GM19043 (cell line): ENCODE results near the gene CAPN15.
A peak's percentile ranks its signal among the peaks of the same experiment; 100 is the strongest.

ENCODE experiments used
- ATAC-seq: cut with Tn5 transposase; IDR thresholded peaks from one replicate; pipeline ENCODE4 v1.9.1; 2021; ENCODE audit warnings: low read depth; ENCODE audit not compliant: unreplicated experiment

Gene CAPN15

DNA sequence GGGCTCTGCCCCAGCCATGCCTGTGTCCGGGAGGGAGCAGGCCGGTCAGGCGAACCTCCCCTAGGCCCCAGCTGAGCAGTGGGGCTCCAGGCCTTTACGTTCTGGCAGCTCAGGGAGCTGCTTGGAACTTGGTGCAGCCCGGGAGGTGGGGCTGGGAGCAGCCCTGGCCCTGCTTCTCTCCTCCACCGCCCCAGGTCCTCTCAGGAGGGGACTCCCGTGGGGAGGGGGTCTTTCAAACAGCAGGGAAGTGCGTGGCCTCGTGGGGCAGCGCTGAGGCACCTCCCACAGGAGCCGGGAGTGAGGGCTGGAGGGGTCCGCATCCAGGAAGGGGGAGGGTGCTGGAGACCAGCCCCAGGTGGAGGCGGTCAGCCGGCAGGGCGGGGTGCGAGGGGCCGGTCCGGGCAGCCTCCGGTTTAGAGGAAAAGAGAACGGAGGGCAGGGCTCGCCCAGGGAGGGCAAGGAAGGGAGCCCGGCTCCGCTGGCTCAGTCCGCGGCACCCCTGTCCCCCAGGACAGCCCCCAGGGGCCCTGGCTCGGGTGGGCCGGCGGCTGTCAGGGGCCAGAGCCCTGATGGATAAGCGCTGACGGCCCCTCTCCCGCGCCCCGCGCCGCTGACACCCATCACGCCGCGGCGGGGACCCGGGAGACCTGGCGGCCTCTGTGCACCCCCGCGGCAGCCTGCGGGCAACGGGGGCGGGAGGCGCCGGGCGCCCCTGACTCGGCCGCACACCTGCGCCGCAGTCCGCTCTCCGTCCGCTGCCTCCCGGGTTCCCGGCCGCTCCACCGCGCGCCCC lies 32.1 kb downstream of the CAPN15 start:
- ATAC-seq = no peak

DNA sequence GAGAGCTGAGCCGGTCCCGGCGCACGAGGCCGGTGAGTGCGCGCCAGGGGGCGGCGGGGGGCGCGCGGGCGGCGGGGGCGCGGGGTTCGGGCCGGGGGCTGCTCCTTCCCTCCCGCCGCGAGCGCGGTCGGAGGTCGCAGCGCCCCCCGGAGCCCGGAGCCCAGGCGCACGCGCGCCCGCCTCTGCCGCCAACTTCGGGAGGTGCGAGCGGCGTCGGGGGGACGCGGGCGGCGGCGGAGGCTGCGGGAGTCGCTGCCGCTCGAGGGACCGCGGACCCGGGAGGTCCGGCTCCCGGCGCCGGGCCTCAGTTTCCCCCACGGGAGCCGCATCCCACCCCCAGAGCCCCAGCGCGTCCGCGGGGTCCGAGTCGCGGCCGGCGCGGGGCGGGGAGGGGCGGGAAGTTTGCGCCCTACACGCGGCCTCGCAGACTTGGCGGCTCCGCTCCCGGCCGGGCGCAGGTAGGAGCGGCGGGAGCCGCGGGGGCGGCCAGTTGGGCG lies 32.7 kb downstream of the CAPN15 start, which contains the start of gene PRR35:
Gene PRR35 (plus strand): TSS at position 191 of the 497 bp plus-strand sequence. CDS start 2,901 bp downstream, outside the sequence.
- no peak for ATAC-seq

DNA sequence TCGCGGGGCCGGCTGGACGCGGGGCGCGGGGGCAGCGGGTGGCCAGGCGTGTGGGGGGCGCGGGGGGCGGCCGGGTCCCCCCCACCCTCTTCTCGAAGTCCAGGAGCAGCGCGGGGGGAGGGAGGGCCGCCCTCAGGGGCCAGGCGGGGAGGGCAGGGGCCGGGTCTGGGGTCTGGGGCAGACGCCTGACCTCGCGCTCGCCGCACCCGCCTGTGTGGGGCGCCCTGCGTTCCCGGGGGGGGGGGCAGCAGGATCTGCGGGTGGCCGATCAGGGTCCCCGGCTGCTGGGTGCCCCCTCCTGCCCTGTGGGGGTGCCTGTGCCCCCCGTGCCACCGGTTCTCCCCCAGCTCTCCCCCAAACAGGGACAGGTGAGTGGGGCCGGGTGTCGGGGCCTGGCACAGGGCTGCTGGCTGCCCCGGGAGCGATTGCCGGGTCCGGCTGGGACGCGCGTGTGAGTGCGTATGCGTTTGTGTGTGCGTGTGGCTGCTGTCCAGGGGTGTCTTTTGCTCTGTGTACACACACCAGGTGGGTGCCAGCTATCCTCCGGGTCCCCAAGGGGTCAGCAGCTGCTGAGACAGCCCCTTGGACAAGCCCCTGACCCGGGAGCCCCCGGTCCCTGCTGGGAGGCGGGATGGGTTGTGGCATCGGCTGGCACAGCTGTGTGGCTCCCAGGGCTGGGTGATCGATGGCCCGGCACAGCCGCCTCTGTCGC lies 33.3 kb downstream of the CAPN15 start:
- ATAC-seq = no peak

DNA sequence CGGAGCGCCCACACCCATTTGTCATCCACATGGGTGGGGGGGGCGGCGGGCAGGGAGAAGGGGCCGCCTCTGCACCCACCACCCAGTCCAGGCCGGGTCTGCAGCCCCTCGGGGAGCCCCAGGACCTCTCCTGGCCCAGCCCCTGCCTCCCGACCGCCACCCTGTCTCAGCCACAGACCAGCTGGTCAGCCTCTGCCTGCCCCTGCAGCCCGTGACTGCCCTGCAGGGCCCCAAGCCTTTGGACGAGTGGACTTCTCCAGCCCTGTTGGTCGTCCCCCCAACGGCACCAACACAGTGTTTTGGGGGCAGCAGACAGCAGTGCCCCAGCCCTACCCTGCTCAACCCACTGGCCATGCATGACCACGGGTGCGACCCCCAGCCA lies 33.9 kb downstream of the CAPN15 start:
- ATAC-seq = no peak

DNA sequence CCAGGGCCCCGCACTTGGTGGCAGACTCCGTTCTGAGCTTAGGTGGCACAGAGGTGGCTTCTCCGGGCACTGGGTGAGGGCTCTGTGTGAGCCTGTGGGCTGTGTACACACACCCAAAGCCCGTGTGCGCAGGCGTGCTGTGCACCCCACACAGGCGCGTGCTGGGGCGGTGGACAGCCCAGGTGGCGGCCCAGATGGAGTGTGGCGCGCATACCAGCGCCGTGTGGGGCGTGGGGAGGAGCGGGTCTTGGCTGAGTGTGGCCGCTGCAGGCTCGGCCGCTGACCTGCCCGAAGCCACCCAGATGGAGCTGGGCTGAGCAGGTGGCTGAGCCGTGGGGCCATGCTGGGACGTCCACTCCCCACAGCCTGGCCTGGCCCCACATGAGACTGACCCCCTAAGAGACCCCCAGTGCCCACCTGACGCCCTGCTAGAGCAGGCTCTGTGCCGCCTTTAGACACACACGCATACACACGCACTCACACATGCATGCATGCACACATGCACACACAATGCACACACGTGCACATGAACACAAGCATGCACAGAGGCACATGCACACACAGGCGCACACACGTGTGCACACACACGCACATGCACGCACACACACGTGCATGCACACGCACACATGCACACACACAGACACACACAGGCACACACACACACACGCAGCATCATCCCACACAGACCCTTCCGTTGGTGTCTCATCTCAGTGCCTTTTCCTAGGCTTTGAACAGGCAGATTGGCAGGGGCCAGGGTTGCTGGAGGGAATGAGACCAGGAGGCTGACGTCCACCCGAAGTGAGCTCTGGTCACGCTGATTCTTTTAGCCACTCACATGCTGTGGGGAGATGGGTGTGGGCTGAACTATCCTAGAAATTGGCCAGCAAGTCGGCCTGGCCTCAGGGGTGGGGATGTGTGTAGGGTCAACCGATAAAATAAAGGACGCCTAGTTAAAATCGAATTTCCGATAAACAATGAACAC lies 34.7 kb downstream of the CAPN15 start:
- ATAC-seq = no peak

DNA sequence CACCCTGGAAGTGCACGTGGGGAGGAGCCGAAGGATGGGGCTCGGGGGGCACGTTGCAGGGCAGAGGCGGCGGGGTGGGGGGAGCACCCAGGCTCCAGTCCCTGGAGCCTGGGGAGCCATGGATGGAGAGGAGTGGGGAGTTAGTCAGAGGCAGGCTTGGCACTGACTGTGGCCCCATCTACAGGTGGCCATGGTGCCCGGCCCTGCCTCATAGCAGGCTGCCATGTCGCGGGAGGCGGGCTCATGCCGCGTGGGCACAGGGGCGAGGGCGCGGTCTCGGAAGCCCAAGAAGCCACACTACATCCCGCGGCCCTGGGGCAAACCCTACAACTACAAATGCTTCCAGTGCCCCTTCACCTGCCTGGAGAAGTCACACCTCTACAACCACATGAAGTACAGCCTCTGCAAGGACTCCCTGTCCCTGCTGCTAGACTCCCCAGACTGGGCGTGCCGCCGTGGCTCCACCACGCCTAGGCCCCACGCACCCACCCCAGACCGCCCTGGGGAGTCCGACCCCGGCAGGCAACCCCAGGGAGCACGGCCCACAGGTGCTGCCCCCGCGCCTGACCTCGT lies 35.6 kb downstream of the CAPN15 start:
- no peak for ATAC-seq

DNA sequence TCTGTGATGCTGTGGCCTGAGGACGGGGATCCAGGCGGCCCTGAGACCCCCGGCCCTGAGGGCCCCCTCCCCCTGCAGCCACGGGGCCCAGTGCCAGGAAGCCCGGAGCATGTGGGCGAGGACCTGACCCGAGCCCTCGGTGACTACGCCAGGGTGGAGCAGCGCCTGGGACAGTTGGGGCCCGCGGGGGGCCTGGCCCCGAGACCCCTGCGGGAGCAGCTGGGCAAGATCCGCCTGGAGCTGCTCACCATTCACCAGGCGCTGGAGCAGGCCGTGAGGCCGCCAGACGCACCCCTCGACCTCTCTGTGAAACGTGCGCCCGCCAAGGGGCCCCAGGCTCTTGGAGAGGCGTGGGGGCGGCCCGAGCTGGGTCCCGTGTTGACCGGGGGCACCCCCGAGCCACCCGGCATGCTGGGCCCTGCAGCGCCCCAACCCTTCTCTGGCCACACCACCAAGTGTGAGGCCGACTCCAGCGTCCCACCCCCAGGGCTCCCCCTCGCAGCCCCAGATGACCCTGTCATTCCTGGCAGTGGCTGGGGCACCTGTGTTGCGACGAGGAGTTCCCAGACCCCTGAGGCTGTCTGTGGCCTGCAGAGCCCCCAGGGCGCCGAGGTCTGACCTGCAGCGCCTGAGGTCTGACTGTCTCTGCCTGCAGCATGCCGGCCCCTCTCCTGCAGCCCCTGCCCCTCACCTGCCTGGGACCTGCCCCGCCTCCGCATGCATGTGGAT lies 37.3 kb downstream of the CAPN15 start:
- no peak for ATAC-seq

DNA sequence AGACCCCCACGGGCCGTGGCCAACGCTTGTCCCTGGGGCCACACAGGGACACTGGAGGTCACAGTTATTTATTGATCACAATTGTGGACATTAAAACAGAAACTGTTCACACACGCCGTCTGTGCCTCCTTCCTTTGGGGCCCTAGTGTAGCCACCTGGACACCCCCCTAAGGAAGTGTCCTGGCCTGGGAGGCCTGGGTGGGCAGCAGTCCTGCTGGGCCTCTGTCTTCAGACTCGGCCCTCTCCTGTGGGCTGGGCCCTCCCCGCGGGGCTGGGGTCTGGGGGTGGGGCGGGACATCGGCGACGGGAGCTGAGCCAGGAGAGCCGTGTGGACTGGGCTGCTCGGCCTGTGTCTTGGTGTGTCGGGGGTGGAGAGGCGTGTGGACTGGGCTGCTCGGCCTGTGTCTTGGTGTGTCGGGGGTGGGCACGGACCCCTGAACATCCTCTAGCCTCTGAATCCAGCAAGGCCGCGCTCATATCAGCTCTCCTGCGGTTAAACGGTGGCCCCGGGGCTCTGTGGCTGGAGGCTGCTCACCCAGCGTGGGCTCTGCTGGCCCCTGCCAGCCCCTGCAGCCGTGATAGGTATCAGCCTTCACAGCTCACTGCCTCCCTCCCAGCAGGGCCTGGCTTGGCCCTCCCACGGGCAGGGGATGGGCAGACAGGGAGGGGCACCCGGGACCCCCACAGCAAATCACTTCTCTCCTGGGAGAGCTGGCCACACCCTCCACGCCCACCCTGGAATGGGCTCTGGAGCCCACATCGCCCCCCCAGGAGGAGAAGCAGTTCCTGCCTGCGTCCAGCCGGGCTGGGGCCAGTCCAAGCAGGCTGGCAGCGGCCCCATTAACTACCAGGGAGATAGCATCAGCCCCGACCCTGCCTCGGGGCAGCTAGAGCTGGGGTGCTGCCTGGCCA lies 38.2 kb downstream of the CAPN15 start:
- ATAC-seq = no peak

DNA sequence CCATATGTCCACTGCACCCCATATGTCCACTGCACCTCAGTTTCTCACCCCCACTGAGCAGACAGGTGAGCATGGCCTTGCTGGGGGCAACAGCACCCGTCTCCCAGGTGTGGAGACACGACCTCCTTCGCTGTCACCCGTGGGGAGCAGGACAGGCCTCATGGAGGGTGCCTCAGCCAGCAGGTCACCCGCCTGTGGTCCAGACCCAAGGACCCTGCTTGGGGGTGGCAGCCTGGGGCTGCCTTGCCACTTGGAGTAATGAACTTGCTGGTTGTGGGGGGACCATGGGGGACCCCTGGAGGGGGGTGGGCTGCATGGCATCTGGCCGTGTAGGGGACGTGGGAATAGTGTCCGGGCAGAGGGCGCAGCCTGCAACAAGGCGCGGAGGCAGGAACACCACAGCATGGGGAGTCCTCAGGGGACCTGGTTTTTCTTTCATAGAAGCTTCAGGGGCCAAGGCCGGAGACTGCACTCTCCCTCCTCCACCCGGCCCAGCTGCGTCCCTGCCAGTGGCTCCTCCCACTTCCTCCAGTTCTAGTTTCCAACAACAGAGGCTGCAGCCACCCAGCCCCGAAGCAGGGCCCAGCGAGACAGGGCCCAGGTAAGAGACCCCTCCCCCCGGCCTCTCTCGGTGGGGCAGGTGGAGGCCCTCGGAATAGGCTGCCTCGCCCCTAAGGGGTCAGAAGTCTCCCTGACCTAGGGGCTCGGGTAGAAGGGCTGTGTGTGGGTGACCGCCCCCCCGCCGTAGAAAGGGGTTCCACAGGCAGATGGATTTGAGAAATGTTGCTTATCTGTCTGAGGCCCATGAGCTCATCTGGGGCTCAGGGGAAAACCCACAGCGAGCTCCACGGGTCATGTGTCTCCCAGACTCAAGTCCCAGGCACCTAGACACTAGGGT lies 39.2 kb downstream of the CAPN15 start, which contains the start of gene NHLRC4:
Gene NHLRC4 (plus strand): TSS at position 531 of the 898 bp plus-strand sequence. CDS start 1,043 bp downstream, outside the sequence.
- ATAC-seq = peak; percentile 49

DNA sequence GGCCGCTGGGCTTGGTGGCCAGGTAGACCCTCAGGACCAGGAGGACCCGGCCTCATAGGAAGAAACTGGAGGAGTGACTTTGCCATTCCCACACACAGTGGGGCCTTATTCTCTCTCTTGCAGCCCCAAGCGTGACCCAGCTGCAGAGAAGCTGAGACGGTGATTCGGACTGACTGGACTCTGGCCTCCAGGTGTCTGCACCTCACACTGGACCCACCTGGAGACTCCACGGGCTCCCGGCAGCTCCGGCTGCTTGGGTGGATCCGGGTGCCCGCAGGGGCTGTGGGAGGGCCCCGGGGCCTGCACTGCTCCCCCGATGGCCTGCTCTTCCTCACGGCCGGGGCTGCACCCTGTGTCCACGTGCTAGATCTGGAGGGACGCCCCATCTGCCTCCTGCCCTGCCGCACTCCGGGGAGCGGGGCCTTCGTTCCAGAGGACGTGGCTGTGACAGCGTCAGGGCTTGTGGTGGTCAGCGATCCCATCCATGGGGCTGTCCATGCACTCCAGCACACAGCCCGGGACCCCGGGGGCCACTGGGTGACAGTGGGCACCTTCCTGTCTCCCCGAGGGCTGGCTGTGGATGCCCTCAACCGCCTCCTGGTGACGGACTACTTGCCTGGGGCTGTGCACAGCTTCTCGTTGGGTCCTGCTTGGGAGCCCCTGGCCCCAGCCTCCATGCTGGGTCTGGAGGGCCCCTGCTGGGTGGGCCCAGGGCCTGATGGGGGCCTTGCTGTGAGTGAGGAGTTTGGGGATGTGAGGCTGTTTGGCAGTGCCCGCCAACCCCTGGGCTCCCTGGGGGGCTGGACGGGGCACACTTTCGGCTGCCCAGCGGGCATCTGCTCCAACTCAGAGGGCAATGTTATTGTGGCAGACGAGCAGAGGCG lies 40.1 kb downstream of the CAPN15 start:
- no peak for ATAC-seq

DNA sequence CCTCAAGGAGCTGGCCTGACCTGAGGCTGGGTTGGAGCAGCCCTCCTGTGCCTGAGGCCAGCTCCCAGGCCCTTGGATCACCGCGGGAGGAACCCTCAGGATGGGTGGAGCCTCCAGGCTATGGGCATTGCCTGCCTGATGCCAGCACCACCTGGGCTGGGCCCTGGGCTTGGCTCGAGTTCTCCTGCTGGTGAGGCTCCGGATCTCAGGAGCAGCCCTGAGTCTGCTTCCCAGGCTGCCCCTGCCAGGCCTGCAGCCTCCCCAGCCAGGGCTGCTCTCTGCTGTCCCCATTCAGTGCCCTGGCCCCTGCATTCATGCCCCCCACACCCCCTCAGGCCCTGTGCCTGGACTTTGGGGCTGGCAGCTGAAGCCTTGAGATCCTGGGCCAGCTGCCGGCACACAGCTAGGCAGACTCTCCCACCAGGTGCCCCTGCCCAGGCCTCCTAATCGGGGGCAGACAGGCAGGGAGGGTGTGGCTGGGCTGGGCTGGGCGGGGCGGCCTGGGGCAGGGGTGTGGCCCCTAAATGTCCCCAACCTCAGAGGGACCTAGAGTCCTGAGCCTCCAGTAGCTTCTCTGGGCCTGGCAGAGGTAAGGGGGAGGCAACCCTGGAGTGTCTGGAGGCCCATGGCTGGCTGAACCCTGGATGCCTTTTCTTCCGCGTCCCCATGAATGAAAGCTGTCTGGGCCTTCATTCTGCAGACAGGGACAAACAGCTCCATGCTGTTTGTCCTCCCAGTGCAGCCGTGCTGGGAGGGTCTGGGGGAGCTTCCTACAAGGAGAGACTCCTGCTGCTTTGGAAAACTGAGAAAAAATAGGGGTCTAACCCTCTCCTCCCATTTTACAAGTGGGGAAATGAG lies 41.1 kb downstream of the CAPN15 start:
- ATAC-seq = no peak

DNA sequence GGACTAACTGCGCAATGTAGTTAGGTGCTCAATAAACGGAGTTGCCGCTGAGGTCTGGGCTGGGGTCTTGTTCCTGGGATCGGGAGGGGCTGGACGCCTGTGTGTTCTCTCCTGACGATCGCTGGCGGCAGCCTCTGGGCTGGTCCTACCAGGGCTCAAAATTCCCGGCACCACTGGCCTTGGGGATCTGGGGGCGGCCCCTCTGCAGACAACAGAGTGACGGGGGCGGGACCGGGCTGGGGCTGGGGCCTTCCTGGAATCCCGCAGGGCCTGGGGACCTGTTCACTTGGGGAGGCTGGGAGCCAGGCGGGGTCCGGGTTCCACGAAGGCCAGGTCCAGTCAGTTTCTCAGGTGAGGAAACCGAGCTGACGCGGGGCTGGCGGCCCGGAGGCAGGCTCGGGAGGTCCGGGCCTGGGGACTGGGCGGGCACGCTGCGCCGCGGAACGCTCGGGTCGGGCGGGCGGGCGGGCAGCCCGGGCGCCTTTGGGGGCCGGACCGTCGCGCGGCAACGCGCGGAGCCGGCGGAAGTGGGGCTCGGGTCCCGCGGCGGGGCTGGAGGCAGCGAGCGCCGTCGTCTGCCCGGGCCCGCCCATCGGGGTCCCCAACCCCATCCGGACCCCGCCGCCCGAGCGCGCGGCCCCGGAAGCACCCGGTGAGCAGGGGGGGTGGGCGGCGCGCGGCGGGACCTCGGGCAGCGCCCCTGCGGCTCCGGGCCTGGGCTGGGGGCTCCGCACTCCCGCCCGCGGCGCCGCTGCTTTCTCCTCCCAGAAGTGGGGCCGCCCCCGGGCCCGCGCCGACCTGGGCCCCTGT lies 42.1 kb downstream of the CAPN15 start, which contains the start of gene PIGQ:
Gene PIGQ (plus strand): TSS at position 524 of the 810 bp plus-strand sequence. CDS start 4,107 bp downstream, outside the sequence.
- no peak for ATAC-seq

DNA sequence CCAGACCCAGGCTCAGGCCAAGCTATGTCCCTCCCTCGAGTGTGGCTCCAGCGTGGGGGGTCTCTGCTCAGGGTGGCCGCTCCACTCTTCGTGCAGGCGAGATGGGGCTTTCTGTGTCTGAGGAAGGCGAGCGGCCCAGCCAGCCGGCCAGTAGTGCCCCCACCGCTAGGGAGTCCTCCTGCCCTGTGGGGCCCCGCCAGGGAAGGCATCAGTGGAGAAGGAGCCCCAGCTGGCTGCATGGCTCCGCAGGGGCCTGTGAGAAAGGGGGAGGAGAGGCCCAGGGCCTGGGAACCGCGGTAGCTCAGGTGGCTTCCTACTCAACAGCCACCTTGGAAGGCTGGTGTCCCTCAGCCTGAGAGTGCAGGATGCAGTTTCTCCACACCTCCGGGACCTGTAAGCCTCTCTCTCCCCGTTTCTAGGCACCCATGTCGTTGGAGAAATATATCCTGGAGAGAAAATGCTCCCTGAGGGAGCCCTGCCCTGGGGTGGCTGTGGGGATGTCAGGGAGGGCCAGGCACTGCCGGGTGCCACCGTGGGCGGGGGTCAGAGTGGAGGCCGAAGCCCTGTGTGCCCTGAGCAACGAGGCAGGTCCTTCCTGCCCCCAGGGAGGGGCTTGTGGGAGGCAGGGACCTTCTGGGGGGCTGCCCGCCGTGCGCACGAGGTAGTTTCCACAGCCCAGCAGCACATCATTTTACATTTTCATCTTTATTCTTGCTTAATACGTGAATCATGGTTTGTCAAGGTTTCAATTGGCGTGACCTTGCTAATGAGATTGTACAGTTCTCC lies 45.5 kb downstream of the CAPN15 start:
- ATAC-seq = no peak
